HCT116 (cell line): ENCODE data around the gene RASL10A.

Experiments used
- CTCF ChIP-seq, 3 experiments: fragments of 200-600 bp in 1 of 3; sonication (generic) in 1 of 3; IDR thresholded peaks in 2 of 3; conservative IDR thresholded peaks in 1 of 3; 2 replicates each; pipeline ENCODE4 v1.5.1; 2012 to 2017; ENCODE audit warnings: low read depth in 2 of 3, low read length in 2 of 3, antibody characterized with exemption in 1 of 3, borderline replicate concordance in 1 of 3, control low read depth in 1 of 3, mild to moderate bottlenecking in 1 of 3, mixed read lengths in 1 of 3, mixed run types in 1 of 3, moderate library complexity in 1 of 3; ENCODE audit not compliant: insufficient read depth in 1 of 3
- EGR1 ChIP-seq: IDR thresholded peaks from 2 replicates; pipeline ENCODE4 v1.6.1; 2012; ENCODE audit warnings: low read depth
- EZH2 ChIP-seq: fragments of 200-600 bp; sonication (generic); IDR thresholded peaks from 2 replicates; pipeline ENCODE4 v1.6.1; 2017; ENCODE audit warnings: antibody characterized with exemption, mixed run types
- MAX ChIP-seq: IDR thresholded peaks from 2 replicates; pipeline ENCODE4 v1.6.1; 2012
- POLR2A ChIP-seq: IDR thresholded peaks from 2 replicates; pipeline ENCODE4 v1.7.0; 2011; ENCODE audit warnings: borderline replicate concordance; ENCODE audit not compliant: insufficient read depth, insufficient read length; ENCODE audit errors: extremely low read depth
- POLR2AphosphoS5 ChIP-seq: IDR thresholded peaks from 2 replicates; pipeline ENCODE4 v1.6.1; 2011; ENCODE audit warnings: mild to moderate bottlenecking, low read depth, low read length, moderate library complexity
- SIN3A ChIP-seq: IDR thresholded peaks from 2 replicates; pipeline ENCODE4 v1.6.1; 2012; ENCODE audit warnings: low read depth
- SP1 ChIP-seq: IDR thresholded peaks from 2 replicates; pipeline ENCODE4 v1.6.1; 2012; ENCODE audit warnings: low read depth
- TCF7L2 ChIP-seq: IDR thresholded peaks from 2 replicates; pipeline ENCODE4 v1.7.0; 2011; ENCODE audit warnings: borderline replicate concordance, inconsistent platforms; ENCODE audit not compliant: insufficient read depth, insufficient read length; ENCODE audit errors: extremely low read depth
- YY1 ChIP-seq: IDR thresholded peaks from 2 replicates; pipeline ENCODE4 v1.6.1; 2011; ENCODE audit warnings: low read length, low read depth, moderate library complexity, mild to moderate bottlenecking; ENCODE audit not compliant: insufficient replicate concordance; ENCODE audit errors: extremely low read depth

- TF ChIP-seq EZH2 (no peak), CTCF (IDR thresholded peaks at IDR 0.05 in 2 of 3, conservative IDR thresholded peaks at IDR 0.05 in 1 of 3; ENCODE audit: borderline replicate concordance in 1 of 3, insufficient read depth in 1 of 3, low read depth in 2 of 3, low read length in 2 of 3) (no peak), MAX (no peak), POLR2A (no peak), POLR2AphosphoS5 (no peak), SIN3A (no peak), SP1 (no peak), YY1 (no peak), EGR1 (no peak), TCF7L2 (no peak)
Observed at GRCh38 chr22:29319072-29319471, 3.6 kb upstream of the RASL10A start.
